HG03571 (cell line): Measurements from ENCODE around the gene ZNF169.
"Not testable (repeated sequence)": the region's sequence is repeated elsewhere in the genome, so short reads cannot be mapped to it uniquely, and the experiment has no call there.

ENCODE experiments used
- ATAC-seq: cut with Tn5 transposase; IDR thresholded peaks from one replicate; pipeline ENCODE4 v1.9.1; 2021; ENCODE audit not compliant: unreplicated experiment

ZNF169 gene

GRCh38 chr9:94259077-94259862 is at the start of gene ZNF169:
ZNF169 (plus strand) TSS chr9:94259298; CDS start chr9:94278813, 19,515 bp downstream.
- ATAC-seq, result peak; percentile 100

- ATAC-seq, result no peak
These were observed 48.2 kb upstream of the ZNF169 start for GRCh38 chr9:94210616-94211603.

- no peak for ATAC-seq
These were observed 47.0 kb upstream of the ZNF169 start for GRCh38 chr9:94212091-94212490.

- no peak for ATAC-seq
These were observed 46.6 kb upstream of the ZNF169 start for GRCh38 chr9:94212531-94212930.

- peak; percentile 89 for ATAC-seq
These were observed 45.5 kb upstream of the ZNF169 start for GRCh38 chr9:94213511-94214124.

GRCh38 chr9:94222870-94223269 is 36.2 kb upstream of the ZNF169 start:
- no peak for ATAC-seq

- ATAC-seq, result not testable (repeated sequence)
These were observed 33.7 kb upstream of the ZNF169 start for GRCh38 chr9:94225413-94225812.

- no peak for ATAC-seq
These were observed 30.5 kb upstream of the ZNF169 start for GRCh38 chr9:94228616-94229015.

- no peak for ATAC-seq
These were observed 26.7 kb upstream of the ZNF169 start for GRCh38 chr9:94232428-94232827.

GRCh38 chr9:94241098-94241497 is 18.0 kb upstream of the ZNF169 start:
- ATAC-seq, result not testable (repeated sequence)

GRCh38 chr9:94245651-94246050 is 13.4 kb upstream of the ZNF169 start:
- ATAC-seq, result no peak

GRCh38 chr9:94250456-94250855 is 8.6 kb upstream of the ZNF169 start:
- no peak for ATAC-seq

GRCh38 chr9:94256007-94256406 is 3.1 kb upstream of the ZNF169 start:
- no peak for ATAC-seq

GRCh38 chr9:94265626-94266402 is 6.7 kb downstream of the ZNF169 start:
- ATAC-seq, result not testable (repeated sequence)

GRCh38 chr9:94269264-94269663 is 10.2 kb downstream of the ZNF169 start:
- ATAC-seq, result no peak

GRCh38 chr9:94270009-94270408 is 10.9 kb downstream of the ZNF169 start:
- no peak for ATAC-seq

GRCh38 chr9:94277029-94277428 is 17.9 kb downstream of the ZNF169 start:
- ATAC-seq, result not testable (repeated sequence)

- ATAC-seq, result no peak
These were observed 18.9 kb downstream of the ZNF169 start for GRCh38 chr9:94277885-94278536.

- no peak for ATAC-seq
These were observed 21.4 kb downstream of the ZNF169 start for GRCh38 chr9:94280409-94280989.

GRCh38 chr9:94281101-94281500 is 22.0 kb downstream of the ZNF169 start:
- ATAC-seq, result no peak
